ENCODE measurements around the gene CORO2B.

GRCh38 chr15:68630836-68631235 lies 52.0 kb downstream of the CORO2B start:
- TF ChIP-seq POLR2AphosphoS5 (IDR thresholded peaks at IDR 0.05): no peak
- TF ChIP-seq, protein P1, sequence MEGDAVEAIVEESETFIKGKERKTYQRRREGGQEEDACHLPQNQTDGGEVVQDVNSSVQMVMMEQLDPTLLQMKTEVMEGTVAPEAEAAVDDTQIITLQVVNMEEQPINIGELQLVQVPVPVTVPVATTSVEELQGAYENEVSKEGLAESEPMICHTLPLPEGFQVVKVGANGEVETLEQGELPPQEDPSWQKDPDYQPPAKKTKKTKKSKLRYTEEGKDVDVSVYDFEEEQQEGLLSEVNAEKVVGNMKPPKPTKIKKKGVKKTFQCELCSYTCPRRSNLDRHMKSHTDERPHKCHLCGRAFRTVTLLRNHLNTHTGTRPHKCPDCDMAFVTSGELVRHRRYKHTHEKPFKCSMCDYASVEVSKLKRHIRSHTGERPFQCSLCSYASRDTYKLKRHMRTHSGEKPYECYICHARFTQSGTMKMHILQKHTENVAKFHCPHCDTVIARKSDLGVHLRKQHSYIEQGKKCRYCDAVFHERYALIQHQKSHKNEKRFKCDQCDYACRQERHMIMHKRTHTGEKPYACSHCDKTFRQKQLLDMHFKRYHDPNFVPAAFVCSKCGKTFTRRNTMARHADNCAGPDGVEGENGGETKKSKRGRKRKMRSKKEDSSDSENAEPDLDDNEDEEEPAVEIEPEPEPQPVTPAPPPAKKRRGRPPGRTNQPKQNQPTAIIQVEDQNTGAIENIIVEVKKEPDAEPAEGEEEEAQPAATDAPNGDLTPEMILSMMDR (IDR thresholded peaks at IDR 0.05): no peak
